PC-3 (cell line): ENCODE measurements around the gene MRPS30. TPM values are rescaled to one million over a fixed set of nuclear protein-coding genes. Genes with fewer than 3 reads are reported as not detected.

Source experiments
- ATAC-seq: fragments of 200-7000 bp; cut with Tn5 transposase; 2 replicates; pipeline ENCODE4 v1.9.1; 2020; ENCODE audit warnings: mild to moderate bottlenecking, moderate library complexity
- BruUV-seq: library from RNA; stranded (reverse); fragments of 400-500 nt; replicated peaks from 2 replicates; lab custom pipeline; 2021; lab: Mats Ljungman, UMichigan
- CTCF ChIA-PET: fragments of 300-600 bp; sonication (Branson Sonifier 250); formaldehyde crosslinking; loops from one replicate; lab custom pipeline; 2022; ENCODE audit warnings: antibody characterized with exemption; lab: Charles Lee
- POLR2A ChIA-PET: fragments of 300-600 bp; sonication (Branson Sonifier 250); formaldehyde crosslinking; loops from one replicate; lab custom pipeline; 2022; ENCODE audit warnings: antibody characterized with exemption; ENCODE audit not compliant: unreplicated experiment; lab: Charles Lee
- DNase-seq: peaks from one replicate; pipeline ENCODE4 v3.0.0-alpha.2; 2015
- H2AFZ ChIP-seq: fragments of 300-600 bp; sonication (generic); 2 replicates; pipeline ENCODE4 v1.6.0; 2016; ENCODE audit warnings: antibody characterized with exemption, low read length
- H3F3A ChIP-seq: fragments of 300-600 bp; sonication (generic); one replicate; pipeline ENCODE4 v1.6.0; 2017; ENCODE audit warnings: antibody characterized with exemption, low read length, control low read depth, mild to moderate bottlenecking; ENCODE audit not compliant: unreplicated experiment
- H3K27ac ChIP-seq: fragments of 300-600 bp; sonication (generic); 2 replicates; pipeline ENCODE4 v1.5.1; 2016; ENCODE audit warnings: mild to moderate bottlenecking, low read length
- H3K27me3 ChIP-seq: fragments of 300-600 bp; sonication (generic); 2 replicates; pipeline ENCODE4 v1.6.1; 2016; ENCODE audit warnings: low read length, mixed read lengths
- H3K36me3 ChIP-seq: fragments of 300-600 bp; sonication (generic); 2 replicates; pipeline ENCODE4 v1.6.1; 2016; ENCODE audit warnings: low read depth, mixed run types, low read length, mixed read lengths
- H3K4me1 ChIP-seq: fragments of 300-600 bp; sonication (generic); 2 replicates; pipeline ENCODE4 v1.5.1; 2016; ENCODE audit warnings: low read length; ENCODE audit not compliant: insufficient read depth
- H3K4me2 ChIP-seq: fragments of 300-600 bp; sonication (generic); 2 replicates; pipeline ENCODE4 v1.6.0; 2016; ENCODE audit warnings: low read length
- H3K4me3 ChIP-seq: fragments of 300-600 bp; sonication (generic); 2 replicates; pipeline ENCODE4 v1.5.1; 2016; ENCODE audit warnings: mild to moderate bottlenecking, low read length, mixed read lengths
- H3K79me2 ChIP-seq: fragments of 300-600 bp; sonication (generic); 2 replicates; pipeline ENCODE4 v1.6.1; 2017; ENCODE audit warnings: low read length, mixed read lengths
- H3K9ac ChIP-seq: fragments of 300-600 bp; sonication (generic); 2 replicates; pipeline ENCODE4 v1.6.0; 2016; ENCODE audit warnings: mild to moderate bottlenecking, low read length
- H3K9me2 ChIP-seq: fragments of 300-600 bp; sonication (generic); replicated peaks from 2 replicates; pipeline ENCODE4 v1.6.1; 2016; ENCODE audit warnings: mixed run types, low read length, mixed read lengths
- H3K9me3 ChIP-seq: fragments of 300-600 bp; sonication (generic); 2 replicates; pipeline ENCODE4 v1.6.1; 2016; ENCODE audit warnings: low read length, mixed read lengths
- H4K20me1 ChIP-seq: fragments of 300-600 bp; sonication (generic); 2 replicates; pipeline ENCODE4 v1.6.1; 2016; ENCODE audit warnings: low read length, mixed read lengths
- EZH2 ChIP-seq: fragments of 300-600 bp; sonication (generic); IDR thresholded peaks from one replicate; pipeline ENCODE4 v1.6.1; 2017; ENCODE audit warnings: antibody characterized with exemption, mild to moderate bottlenecking, low read length; ENCODE audit not compliant: unreplicated experiment
- EZH2phosphoT487 ChIP-seq: fragments of 300-600 bp; sonication (generic); IDR thresholded peaks from 2 replicates; pipeline ENCODE4 v1.6.1; 2018; ENCODE audit warnings: mild to moderate bottlenecking, antibody characterized with exemption, low read length, borderline replicate concordance
- intact Hi-C: fragments of 100-400 bp; cut with micrococcal nuclease; formaldehyde crosslinking; loops from 2 replicates; pipeline ENCODE4 v1.9.0; 2023
- total RNA-seq: library from RNA; depleted of rRNA; stranded (reverse); fragments of >200 nt; gene quantifications from 2 replicates; pipeline ENCODE4 v1.2.3, GENCODE V29; 2014
- TF ChIP-seq, protein P1 (sequence below): fragments of 300-600 bp; sonication (generic); conservative IDR thresholded peaks from 2 replicates; pipeline ENCODE4 v1.5.1; 2017; ENCODE audit warnings: antibody characterized with exemption, low read depth, mild to moderate bottlenecking, low read length

The MRPS30 gene
- total RNA-seq, 1 experiment from 2014 or later: 149 TPM

DNA sequence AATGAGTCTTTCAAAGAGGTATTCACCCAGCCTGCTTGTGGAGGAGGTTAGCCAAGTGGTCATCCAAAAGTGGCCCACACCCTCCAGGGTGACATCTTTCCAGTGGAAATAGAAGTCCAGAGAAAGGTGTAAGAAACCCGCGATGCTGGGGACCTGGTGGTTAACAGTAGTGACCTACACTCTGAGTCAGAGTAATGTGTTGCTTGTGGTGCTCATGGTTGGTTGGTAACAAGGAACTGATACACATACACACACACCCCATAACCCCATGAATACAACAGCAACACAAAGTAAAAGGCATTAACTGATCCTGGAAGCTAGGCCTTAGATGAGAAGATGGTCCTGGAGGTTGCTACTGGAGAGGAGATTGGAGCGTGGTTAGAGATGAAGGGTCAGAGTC, 26.9 kb downstream of the MRPS30 start:
- no peak overlapping the region for H3K9ac ChIP-seq
- no peaks in the 10 kb centered on the region for H3K79me2 ChIP-seq
- H3K4me2 ChIP-seq: no peak overlapping the region
- peaks cover 7% of the 10 kb centered on the region; the same call in 1 of the 2 replicates for H3K36me3 ChIP-seq
- no peaks in the 10 kb centered on the region for H3K4me1 ChIP-seq
- intact Hi-C loops: no loop called here
- DNase-seq (no peak), ATAC-seq (no peak)
- H3K9me3 ChIP-seq: no peaks in the 10 kb centered on the region
- ChIA-PET POLR2A (interaction anchor here (0.9 kb wide), 1 partner anchor 15 kb away, joined by 8 read pairs; no protein-coding TSS in a partner anchor), CTCF (no interaction called here)
- no peak overlapping the region for H3K4me3 ChIP-seq
- no peak overlapping the region for H2AFZ ChIP-seq
- no peaks in the 10 kb centered on the region for H4K20me1 ChIP-seq
- no peaks in the 10 kb centered on the region for H3K27me3 ChIP-seq
- no peak for TF ChIP-seq EZH2
- TF ChIP-seq, protein P1, sequence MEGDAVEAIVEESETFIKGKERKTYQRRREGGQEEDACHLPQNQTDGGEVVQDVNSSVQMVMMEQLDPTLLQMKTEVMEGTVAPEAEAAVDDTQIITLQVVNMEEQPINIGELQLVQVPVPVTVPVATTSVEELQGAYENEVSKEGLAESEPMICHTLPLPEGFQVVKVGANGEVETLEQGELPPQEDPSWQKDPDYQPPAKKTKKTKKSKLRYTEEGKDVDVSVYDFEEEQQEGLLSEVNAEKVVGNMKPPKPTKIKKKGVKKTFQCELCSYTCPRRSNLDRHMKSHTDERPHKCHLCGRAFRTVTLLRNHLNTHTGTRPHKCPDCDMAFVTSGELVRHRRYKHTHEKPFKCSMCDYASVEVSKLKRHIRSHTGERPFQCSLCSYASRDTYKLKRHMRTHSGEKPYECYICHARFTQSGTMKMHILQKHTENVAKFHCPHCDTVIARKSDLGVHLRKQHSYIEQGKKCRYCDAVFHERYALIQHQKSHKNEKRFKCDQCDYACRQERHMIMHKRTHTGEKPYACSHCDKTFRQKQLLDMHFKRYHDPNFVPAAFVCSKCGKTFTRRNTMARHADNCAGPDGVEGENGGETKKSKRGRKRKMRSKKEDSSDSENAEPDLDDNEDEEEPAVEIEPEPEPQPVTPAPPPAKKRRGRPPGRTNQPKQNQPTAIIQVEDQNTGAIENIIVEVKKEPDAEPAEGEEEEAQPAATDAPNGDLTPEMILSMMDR: no peak
- no peak for TF ChIP-seq EZH2phosphoT487
- H3F3A ChIP-seq: no peaks in the 10 kb centered on the region
- no peaks in the 10 kb centered on the region for H3K9me2 ChIP-seq
- H3K27ac ChIP-seq: no peak overlapping the region
- no TSS peak for BruUV-seq

DNA sequence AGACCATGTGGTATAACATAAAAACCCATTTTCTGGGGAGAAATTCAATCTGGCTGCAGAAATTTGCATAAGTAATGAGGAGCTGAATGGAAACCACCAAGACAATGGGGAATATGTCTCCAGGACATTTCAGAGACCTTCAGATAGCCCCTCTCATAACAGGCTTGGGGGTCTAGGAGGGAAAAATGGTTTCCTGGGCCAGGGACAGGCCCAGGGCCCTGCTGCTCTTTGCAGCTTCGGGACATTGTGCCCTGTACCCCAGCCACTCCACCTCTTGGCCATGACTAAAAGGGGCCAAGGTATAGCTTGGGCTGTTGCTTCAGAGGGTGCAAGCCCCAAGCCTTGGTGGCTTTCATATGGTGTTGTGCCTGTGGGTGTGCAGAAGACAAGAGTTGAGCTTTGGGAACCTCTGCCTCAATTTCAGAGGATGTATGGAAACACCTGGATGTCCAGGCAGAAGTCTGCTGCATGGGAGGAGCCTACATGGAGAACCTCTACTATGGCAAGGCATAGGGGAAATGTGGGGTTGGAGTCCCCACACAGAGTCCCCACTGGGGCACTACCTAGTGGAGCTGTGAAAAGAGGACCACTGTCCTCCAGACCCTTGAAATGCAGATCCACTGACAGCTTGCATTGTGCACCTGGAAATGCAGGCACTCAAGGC, 30.4 kb downstream of the MRPS30 start:
- Histone ChIP-seq H3K79me2 (no peaks in the 10 kb centered on the region), H3K4me1 (no peaks in the 10 kb centered on the region; the same call in 1 of the 2 replicates), H4K20me1 (no peaks in the 10 kb centered on the region), H3K9ac (no peak overlapping the region), H3K27me3 (no peaks in the 10 kb centered on the region), H3K36me3 (peaks cover 7% of the 10 kb centered on the region; the same call in 1 of the 2 replicates), H3F3A (peaks cover 4% of the 10 kb centered on the region), H3K27ac (no peak overlapping the region), H3K4me3 (no peak overlapping the region), H2AFZ (no peak overlapping the region), H3K4me2 (no peak overlapping the region), H3K9me3 (no peaks in the 10 kb centered on the region), H3K9me2 (no peaks in the 10 kb centered on the region)
- TF ChIP-seq EZH2phosphoT487 (no peak), EZH2 (no peak)
- TF ChIP-seq, protein P1: no peak
- no TSS peak for BruUV-seq
- CTCF ChIA-PET: no interaction called here
- no peak for ATAC-seq
- POLR2A ChIA-PET: no interaction called here
- intact Hi-C loops: no loop called here
- no peak for DNase-seq
